HEK293 (cell line): Measurements from ENCODE around the gene RASSF3.

Source experiments
- HOXD13 ChIP-seq: sonication (generic); formaldehyde crosslinking; IDR thresholded peaks from 2 replicates; pipeline ENCODE4 v1.8.0; 2022; ENCODE audit warnings: missing genetic modification reagents, borderline replicate concordance
- IKZF3 ChIP-seq: fragments of 450-650 bp; IDR thresholded peaks from 2 replicates; pipeline ENCODE4 v1.5.0; 2018; ENCODE audit warnings: missing biosample characterization, mild to moderate bottlenecking, missing genetic modification characterization, moderate library complexity
- KLF16 ChIP-seq: fragments of 450-650 bp; formaldehyde crosslinking; IDR thresholded peaks from 2 replicates; pipeline ENCODE4 v1.5.1; 2017; ENCODE audit warnings: missing biosample characterization, missing genetic modification characterization
- KLF8 ChIP-seq: fragments of 450-650 bp; formaldehyde crosslinking; IDR thresholded peaks from 2 replicates; pipeline ENCODE4 v1.5.1; 2016; ENCODE audit warnings: missing biosample characterization, missing genetic modification characterization
- OVOL3 ChIP-seq: fragments of 450-650 bp; formaldehyde crosslinking; IDR thresholded peaks from 2 replicates; pipeline ENCODE4 v1.5.1; 2016; ENCODE audit warnings: missing biosample characterization, missing genetic modification characterization
- PRDM1 ChIP-seq: fragments of 450-650 bp; formaldehyde crosslinking; IDR thresholded peaks from 2 replicates; pipeline ENCODE4; 2016; ENCODE audit warnings: missing biosample characterization, missing genetic modification characterization
- PRDM10 ChIP-seq: fragments of 450-650 bp; formaldehyde crosslinking; IDR thresholded peaks from 2 replicates; pipeline ENCODE4 v1.5.1; 2016; ENCODE audit warnings: missing biosample characterization, missing genetic modification characterization
- SCRT1 ChIP-seq: fragments of 450-650 bp; formaldehyde crosslinking; IDR thresholded peaks from 2 replicates; pipeline ENCODE4 v1.5.1; 2016; ENCODE audit warnings: missing biosample characterization, missing genetic modification characterization, borderline replicate concordance
- SP7 ChIP-seq: fragments of 450-650 bp; formaldehyde crosslinking; IDR thresholded peaks from 2 replicates; pipeline ENCODE4 v1.5.1; 2016; ENCODE audit warnings: missing biosample characterization, missing genetic modification characterization
- TSHZ1 ChIP-seq: fragments of 450-650 bp; formaldehyde crosslinking; IDR thresholded peaks from 2 replicates; pipeline ENCODE4 v1.5.1; 2016; ENCODE audit warnings: missing biosample characterization, missing genetic modification characterization, borderline replicate concordance
- ZBTB8A ChIP-seq: fragments of 450-650 bp; formaldehyde crosslinking; IDR thresholded peaks from 2 replicates; pipeline ENCODE4 v1.5.1; 2016; ENCODE audit warnings: missing biosample characterization, missing genetic modification characterization
- ZEB2 ChIP-seq: fragments of 450-650 bp; formaldehyde crosslinking; IDR thresholded peaks from 2 replicates; pipeline ENCODE4 v1.5.1; 2016; ENCODE audit warnings: missing biosample characterization, missing genetic modification characterization
- ZFHX2 ChIP-seq: fragments of 450-650 bp; formaldehyde crosslinking; conservative IDR thresholded peaks from 2 replicates; pipeline ENCODE4 v1.5.1; 2016; ENCODE audit warnings: missing biosample characterization, missing genetic modification characterization
- ZNF121 ChIP-seq: fragments of 450-650 bp; formaldehyde crosslinking; IDR thresholded peaks from 2 replicates; pipeline ENCODE4 v1.5.1; 2016; ENCODE audit warnings: missing biosample characterization, missing genetic modification characterization
- ZNF169 ChIP-seq: fragments of 450-650 bp; formaldehyde crosslinking; IDR thresholded peaks from 2 replicates; pipeline ENCODE4 v1.5.1; 2016; ENCODE audit warnings: missing biosample characterization, missing genetic modification characterization
- ZNF223 ChIP-seq: fragments of 450-650 bp; formaldehyde crosslinking; IDR thresholded peaks from 2 replicates; pipeline ENCODE4 v1.5.1; 2016; ENCODE audit warnings: missing biosample characterization, missing genetic modification characterization
- ZNF404 ChIP-seq: fragments of 450-650 bp; formaldehyde crosslinking; IDR thresholded peaks from 2 replicates; pipeline ENCODE4 v1.5.1; 2017; ENCODE audit warnings: missing biosample characterization, missing genetic modification characterization
- ZNF423 ChIP-seq: fragments of 450-650 bp; formaldehyde crosslinking; IDR thresholded peaks from 2 replicates; pipeline ENCODE4 v1.5.1; 2016; ENCODE audit warnings: missing biosample characterization, missing genetic modification characterization
- ZNF530 ChIP-seq: fragments of 450-650 bp; formaldehyde crosslinking; IDR thresholded peaks from 2 replicates; pipeline ENCODE4 v1.5.1; 2016; ENCODE audit warnings: low read depth, missing biosample characterization, missing genetic modification characterization
- ZNF548 ChIP-seq: fragments of 450-650 bp; formaldehyde crosslinking; IDR thresholded peaks from 2 replicates; pipeline ENCODE4 v1.5.1; 2016; ENCODE audit warnings: missing biosample characterization, missing genetic modification characterization
- ZNF585B ChIP-seq: fragments of 450-650 bp; formaldehyde crosslinking; IDR thresholded peaks from 2 replicates; pipeline ENCODE4 v1.5.1; 2016; ENCODE audit warnings: missing biosample characterization, missing genetic modification characterization
- ZNF596 ChIP-seq: fragments of 450-650 bp; IDR thresholded peaks from 2 replicates; pipeline ENCODE4 v1.5.0; 2018; ENCODE audit warnings: missing biosample characterization, mild to moderate bottlenecking, missing genetic modification characterization, moderate library complexity
- ZNF623 ChIP-seq: fragments of 450-650 bp; formaldehyde crosslinking; IDR thresholded peaks from 2 replicates; pipeline ENCODE4 v1.5.1; 2016; ENCODE audit warnings: missing biosample characterization, missing genetic modification characterization
- ZNF660 ChIP-seq: fragments of 450-650 bp; IDR thresholded peaks from 2 replicates; pipeline ENCODE4 v1.5.1; 2018; ENCODE audit warnings: missing biosample characterization, mild to moderate bottlenecking, missing genetic modification characterization
- ZNF791 ChIP-seq: fragments of 450-650 bp; formaldehyde crosslinking; IDR thresholded peaks from 2 replicates; pipeline ENCODE4 v1.5.1; 2016; ENCODE audit warnings: missing biosample characterization, missing genetic modification characterization
- ZNF837 ChIP-seq: fragments of 450-650 bp; formaldehyde crosslinking; IDR thresholded peaks from 2 replicates; pipeline ENCODE4 v1.5.1; 2016; ENCODE audit warnings: missing biosample characterization, missing genetic modification characterization
- TF ChIP-seq, protein P1 (sequence below): fragments of 450-650 bp; formaldehyde crosslinking; IDR thresholded peaks from 2 replicates; pipeline ENCODE4 v1.5.1; 2016; ENCODE audit warnings: missing biosample characterization, missing genetic modification characterization
- TF ChIP-seq, protein P2 (sequence below): fragments of 450-650 bp; formaldehyde crosslinking; IDR thresholded peaks from 2 replicates; pipeline ENCODE4 v1.5.1; 2016; ENCODE audit warnings: missing biosample characterization, missing genetic modification characterization
- TF ChIP-seq, protein P3 (sequence below): fragments of 450-650 bp; formaldehyde crosslinking; IDR thresholded peaks from 2 replicates; pipeline ENCODE4 v1.5.1; 2017; ENCODE audit warnings: missing biosample characterization, missing genetic modification characterization

The RASSF3 gene

GRCh38 chr12:64682572-64683277 is 72.4 kb downstream of the RASSF3 start (continued):
- no peak for TF ChIP-seq ZNF791 (tag by site-specific recombination)
- no peak for TF ChIP-seq ZNF596 (tag by site-specific recombination)
- TF ChIP-seq ZNF530 (tag by site-specific recombination), result no peak
- no peak for TF ChIP-seq KLF16 (tag by site-specific recombination)
- no peak; the same call in 1 of the 2 replicates for TF ChIP-seq KLF8 (tag by site-specific recombination)
- TF ChIP-seq, protein P1, sequence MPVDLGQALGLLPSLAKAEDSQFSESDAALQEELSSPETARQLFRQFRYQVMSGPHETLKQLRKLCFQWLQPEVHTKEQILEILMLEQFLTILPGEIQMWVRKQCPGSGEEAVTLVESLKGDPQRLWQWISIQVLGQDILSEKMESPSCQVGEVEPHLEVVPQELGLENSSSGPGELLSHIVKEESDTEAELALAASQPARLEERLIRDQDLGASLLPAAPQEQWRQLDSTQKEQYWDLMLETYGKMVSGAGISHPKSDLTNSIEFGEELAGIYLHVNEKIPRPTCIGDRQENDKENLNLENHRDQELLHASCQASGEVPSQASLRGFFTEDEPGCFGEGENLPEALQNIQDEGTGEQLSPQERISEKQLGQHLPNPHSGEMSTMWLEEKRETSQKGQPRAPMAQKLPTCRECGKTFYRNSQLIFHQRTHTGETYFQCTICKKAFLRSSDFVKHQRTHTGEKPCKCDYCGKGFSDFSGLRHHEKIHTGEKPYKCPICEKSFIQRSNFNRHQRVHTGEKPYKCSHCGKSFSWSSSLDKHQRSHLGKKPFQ (tag by site-specific recombination), result 0 out of 2 replicates have a peak, but pooled peaks have one; percentile 11
- no peak for TF ChIP-seq PRDM1 (tag by site-specific recombination)
- no peak for TF ChIP-seq ZNF121 (tag by site-specific recombination)
- TF ChIP-seq IKZF3, result peak; percentile 77
- TF ChIP-seq ZNF423, result no peak
- TF ChIP-seq, protein P2, sequence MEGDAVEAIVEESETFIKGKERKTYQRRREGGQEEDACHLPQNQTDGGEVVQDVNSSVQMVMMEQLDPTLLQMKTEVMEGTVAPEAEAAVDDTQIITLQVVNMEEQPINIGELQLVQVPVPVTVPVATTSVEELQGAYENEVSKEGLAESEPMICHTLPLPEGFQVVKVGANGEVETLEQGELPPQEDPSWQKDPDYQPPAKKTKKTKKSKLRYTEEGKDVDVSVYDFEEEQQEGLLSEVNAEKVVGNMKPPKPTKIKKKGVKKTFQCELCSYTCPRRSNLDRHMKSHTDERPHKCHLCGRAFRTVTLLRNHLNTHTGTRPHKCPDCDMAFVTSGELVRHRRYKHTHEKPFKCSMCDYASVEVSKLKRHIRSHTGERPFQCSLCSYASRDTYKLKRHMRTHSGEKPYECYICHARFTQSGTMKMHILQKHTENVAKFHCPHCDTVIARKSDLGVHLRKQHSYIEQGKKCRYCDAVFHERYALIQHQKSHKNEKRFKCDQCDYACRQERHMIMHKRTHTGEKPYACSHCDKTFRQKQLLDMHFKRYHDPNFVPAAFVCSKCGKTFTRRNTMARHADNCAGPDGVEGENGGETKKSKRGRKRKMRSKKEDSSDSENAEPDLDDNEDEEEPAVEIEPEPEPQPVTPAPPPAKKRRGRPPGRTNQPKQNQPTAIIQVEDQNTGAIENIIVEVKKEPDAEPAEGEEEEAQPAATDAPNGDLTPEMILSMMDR, result no peak
- TF ChIP-seq SP7 (tag by site-specific recombination), result peak; percentile 91
- TF ChIP-seq SCRT1, result no peak
- TF ChIP-seq ZNF623 (tag by site-specific recombination), result no peak
- TF ChIP-seq, protein P3, sequence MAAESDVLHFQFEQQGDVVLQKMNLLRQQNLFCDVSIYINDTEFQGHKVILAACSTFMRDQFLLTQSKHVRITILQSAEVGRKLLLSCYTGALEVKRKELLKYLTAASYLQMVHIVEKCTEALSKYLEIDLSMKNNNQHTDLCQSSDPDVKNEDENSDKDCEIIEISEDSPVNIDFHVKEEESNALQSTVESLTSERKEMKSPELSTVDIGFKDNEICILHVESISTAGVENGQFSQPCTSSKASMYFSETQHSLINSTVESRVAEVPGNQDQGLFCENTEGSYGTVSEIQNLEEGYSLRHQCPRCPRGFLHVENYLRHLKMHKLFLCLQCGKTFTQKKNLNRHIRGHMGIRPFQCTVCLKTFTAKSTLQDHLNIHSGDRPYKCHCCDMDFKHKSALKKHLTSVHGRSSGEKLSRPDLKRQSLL (tag by site-specific recombination), result no peak
- no peak for TF ChIP-seq ZNF169 (tag by site-specific recombination)
- peak; percentile 25; the same call in 1 of the 2 replicates for TF ChIP-seq TSHZ1 (tag by site-specific recombination)
- no peak for TF ChIP-seq OVOL3
- peak; percentile 78 for TF ChIP-seq ZEB2 (tag by site-specific recombination)
- TF ChIP-seq ZNF585B (tag by site-specific recombination), result no peak
- 0 out of 2 replicates have a peak, but pooled peaks have one; percentile 10 for TF ChIP-seq ZFHX2 (tag by site-specific recombination)
- TF ChIP-seq ZNF404, result no peak
- peak; percentile 36; the same call in 1 of the 2 replicates for TF ChIP-seq ZNF660 (tag by site-specific recombination)
- no peak for TF ChIP-seq HOXD13
- TF ChIP-seq ZNF837 (tag by site-specific recombination), result no peak
- 0 out of 2 replicates have a peak, but pooled peaks have one; percentile 33 for TF ChIP-seq PRDM10 (tag by site-specific recombination)
- no peak for TF ChIP-seq ZNF223 (tag by site-specific recombination)
- TF ChIP-seq ZNF548 (tag by site-specific recombination), result no peak
- peak; percentile 45 for TF ChIP-seq ZBTB8A (tag by site-specific recombination)
